Measurements from ENCODE around the gene ATP1A4.

Gene ATP1A4

DNA sequence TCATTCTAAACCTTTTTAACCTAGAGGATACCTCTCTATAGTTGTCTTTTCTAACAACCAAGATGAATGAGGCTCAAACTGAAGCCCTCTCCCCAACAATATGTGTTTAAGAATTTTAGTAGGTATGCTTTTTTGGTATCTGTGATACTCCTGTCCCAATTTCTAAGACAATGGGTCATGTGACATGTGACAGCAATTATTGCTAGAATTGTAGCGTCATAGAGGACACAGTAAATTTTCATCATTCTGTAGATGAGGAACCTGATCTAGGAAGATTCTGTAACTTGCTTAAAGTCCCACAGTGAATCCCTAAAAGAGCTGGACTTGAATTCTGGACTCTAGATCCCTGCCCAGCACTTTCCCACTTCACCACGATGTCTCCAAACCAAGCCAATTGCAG, 27.3 kb downstream of the ATP1A4 start:
- DNase-seq, result no peak

DNA sequence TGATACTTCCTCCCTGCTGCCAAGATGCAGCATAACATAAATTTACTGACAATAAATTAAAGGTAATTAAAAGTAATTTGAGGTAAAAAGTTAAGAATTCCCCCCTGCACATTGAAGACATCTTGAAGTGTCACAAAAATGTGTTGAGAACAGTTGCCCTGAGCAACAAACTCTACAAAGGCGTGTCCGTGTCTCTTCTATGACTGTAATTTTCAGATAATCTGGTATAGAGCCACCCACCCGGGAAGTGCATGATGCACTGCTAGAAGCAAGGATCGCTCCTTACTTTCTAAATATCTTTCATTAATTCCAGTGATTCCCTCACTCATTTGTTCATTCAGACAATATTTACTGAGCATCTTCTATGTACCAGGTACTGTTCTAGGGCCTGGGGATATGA, 27.9 kb downstream of the ATP1A4 start:
- DNase-seq, result no peak

DNA sequence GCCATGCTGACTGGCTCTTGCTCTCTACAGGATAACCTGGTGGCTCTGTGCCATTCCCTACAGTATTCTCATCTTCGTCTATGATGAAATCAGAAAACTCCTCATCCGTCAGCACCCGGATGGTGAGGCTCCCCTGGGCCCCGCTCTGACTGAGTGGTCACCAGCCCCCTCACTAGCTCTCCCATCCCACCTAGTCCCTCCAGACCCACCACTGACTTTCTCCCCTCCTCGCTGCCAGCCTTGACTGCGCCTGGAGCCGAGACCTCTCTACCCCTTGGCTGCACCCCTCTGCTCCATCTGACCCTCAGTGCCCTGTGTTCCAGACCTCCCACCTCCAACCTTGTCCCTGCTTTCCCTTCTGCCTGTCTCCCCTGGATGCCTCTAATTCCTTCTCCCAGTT, 34.8 kb downstream of the ATP1A4 start:
- DNase-seq, result no peak

DNA sequence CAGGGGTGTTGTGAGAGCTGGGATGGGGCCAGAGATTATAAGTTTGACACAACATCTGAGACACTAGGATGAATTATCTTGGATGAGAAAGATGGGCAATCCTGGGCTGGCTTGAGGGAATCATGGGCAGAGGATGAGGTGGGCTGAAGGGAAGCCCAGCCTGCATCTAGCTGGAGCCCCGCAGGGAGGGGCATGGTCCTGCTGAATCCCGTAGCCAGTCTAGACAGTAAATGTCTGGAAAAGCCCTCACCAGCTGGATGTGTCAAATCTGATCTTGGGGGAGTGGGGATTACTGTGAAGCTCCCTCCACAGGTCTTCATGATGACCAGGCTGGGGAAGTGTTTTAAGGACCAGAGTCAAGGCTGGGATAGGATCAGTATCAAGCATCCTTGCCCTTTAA, 35.3 kb downstream of the ATP1A4 start:
- no peak for DNase-seq

DNA sequence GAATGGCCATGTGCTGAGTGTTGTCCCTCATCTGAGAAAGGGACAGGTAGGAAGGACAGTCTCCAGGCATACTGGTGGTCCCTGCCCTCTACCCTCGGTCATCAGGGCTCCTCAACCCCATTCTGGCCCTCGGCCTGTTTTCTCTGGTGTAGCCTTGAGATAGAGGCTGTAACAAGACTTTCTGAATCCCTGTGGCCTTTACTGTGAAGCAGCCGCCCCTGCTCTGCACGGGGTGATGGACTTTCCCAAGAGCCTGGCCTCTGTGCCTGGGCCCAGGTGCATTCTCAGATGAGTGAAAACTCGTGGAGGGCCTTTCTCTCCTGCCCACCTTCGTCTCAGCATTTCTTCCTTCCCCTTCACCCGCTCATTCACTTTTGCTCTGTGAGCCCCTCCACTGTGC, 36.0 kb downstream of the ATP1A4 start:
- no peak for DNase-seq

DNA sequence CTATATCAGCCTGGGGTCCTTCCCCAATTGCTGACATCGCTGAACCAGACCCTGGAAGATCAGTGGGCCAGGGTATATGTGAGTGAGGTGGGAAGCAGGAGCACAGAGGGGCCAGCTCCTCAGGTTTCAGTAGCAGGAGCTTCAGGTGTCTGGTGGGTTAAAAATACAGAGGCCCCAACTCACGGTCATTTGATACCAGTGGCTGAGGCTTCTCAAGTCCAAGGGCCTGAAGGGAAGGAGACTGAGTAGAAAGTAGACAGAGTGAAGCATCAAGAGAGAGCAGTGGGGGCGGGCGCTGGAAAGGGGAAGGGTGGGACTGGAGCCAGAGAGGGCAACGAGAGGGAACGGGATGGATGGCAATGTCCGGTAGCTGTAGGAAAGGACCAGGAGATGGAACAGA, 36.9 kb downstream of the ATP1A4 start:
- no peak for DNase-seq

DNA sequence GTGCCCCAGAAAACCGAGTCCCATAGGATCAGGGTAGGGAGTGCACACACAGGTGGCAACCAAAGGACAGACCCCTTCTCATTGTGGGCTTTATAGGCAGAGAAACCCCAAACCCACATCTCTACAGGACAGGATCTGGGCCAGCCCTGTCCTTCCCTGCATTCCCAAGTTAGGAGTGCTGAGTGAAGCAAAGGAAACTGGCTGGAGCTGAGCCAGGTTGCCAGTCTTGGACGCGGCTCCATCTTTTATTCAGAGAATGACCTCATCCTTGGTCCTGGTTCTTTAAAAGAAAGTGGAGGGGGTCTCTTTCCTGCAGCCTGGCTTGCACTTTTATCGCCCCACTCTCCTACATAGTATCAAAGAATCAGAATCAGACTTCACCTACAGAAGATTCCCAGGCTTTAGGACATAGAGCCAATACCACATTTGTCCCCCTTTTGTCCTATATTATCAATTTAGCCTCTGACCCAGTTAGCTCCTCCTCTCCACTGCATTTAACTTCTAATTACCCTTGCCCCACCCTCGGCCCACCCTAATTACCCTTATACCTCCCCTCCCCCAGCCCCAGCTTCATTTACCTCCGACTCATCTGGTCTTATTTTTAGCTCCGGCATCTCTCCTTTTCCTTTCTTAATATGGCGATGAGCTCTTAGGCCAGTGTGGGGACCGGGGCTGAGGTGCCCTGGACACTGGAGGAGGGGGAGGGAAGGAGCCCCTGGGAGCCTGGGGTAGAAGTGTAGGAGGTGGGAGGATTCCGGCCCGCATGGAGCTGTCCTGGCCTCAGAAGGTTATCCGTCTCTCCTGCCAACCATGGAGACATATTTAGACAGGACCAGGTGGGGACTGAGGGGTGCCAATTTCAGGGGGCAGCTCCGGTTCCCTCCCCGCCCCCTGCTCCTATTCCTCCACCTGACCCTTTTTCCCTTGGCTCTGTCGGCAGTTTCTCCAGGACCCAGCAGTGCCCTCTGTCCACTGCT, 38.5 kb downstream of the ATP1A4 start, which contains the start of gene CASQ1:
Gene CASQ1, plus strand, starts transcription at position 927 of the 977 bp plus-strand sequence. CDS start 177 bp downstream, outside the sequence.
- peak; percentile 69 for DNase-seq

DNA sequence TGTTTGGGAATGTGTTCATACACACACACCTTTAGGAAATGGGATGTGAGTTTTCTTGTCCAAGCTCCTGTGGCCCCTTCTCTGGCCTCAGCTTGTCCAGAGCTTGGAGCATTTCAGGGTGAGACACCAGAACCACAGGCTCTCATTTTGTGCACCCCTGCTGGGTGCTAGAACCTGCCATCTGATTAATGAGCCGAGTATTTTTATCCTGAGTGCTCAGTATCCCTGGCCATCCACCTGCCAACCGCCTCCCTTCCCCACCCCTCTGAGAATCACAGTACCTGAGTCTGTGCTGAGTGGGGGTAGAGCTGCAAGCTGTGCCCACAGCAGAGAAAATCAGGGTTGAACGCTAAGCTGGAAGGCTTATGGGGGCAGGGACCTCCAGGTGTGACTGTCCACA, 40.4 kb downstream of the ATP1A4 start:
- DNase-seq, result no peak

DNA sequence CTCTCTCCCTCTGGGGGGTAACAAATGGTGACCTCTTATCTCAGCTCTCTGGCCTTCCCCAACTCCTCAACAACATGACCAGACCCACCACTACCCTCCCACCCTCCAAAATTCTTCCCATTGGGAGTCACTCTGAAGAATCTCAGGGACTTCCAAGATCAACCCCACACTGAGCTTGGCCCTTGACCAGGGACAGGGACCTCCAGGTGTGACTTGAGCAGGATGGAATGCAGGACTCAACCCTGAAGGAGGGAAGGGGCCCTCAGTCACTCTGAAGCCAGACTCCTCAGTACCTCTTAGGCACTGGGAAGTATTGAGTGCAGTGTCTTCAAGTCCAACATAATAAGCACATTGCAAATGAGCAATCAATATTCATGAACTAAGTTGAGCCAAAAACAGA, 40.8 kb downstream of the ATP1A4 start:
- no peak for DNase-seq

DNA sequence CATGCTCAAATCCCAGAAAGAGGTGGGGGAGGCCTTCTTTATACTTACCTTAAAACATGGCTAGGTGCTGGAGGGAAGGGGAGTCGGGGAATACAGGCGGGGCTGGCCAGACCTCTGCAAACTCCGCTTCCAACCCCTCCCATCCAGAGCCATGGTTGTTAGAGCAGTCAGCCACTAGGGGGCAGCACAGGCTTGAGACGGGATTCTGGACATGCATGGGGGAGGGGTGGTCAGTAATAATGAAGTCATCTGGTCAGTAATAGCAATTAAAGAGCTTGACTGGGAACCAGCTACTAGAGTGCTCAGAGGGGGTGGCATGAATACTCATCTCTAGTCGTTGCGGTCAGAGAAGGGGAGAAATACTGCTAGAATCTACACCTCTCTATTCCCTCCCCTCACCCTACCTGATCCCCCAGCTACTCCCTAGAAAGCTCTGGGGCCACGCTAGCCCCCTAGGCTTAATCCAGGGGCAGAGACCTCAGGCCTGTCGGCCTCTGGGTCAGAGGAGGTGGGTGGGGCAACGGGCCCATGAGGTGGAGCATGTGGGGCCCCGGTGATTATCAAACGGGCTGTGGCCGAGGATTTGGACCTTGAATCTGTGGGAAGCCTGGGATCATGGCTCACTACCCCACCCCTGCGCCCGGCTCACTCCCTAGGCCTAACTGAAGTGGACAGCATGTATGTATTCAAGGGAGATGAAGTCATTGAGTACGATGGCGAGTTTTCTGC, 41.9 kb downstream of the ATP1A4 start:
- DNase-seq, result peak; percentile 51

DNA sequence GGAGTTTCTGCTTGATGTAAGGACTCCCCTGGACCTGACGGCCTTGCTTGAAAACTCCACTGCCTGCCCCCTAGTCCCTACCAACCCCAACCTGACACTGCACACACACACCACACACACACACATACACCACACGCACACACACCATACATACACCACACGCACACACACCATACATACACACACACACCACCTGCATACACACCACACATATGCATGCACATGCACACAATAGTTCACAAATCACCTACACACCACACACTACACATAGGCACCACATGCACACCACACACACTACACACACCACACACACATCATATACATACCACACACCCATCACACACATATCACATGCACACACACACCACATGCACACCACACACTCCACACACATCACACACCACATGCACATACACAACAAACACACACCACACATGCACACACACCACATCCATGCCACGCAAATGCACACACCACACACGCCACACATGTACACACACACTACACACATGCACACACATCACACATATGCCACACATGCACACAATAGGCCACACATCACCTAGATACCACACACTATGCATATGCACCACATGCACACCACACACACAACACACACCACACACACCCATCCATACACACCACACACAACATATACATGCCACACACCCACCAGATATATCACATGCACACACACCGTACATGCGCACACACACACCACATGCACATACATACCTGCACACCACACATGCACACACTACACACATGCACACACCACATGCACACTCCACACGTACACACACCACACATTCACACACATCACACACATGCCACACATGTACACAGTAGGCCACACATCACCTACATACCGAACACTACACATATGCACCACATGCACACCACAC, 42.7 kb downstream of the ATP1A4 start:
- DNase-seq, result no peak

DNA sequence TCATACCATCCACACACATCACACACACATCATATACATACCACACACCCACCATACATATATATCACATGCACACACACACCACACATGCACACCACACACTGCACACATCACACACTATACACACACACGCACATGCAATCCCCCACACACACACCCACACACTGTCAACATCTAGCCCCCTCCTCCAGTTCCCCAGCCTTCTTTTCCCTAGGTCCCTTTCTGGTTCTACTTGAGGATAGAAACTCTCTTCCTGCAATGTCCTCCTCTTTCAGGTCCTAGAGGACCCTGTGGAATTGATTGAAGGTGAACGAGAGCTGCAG, 43.3 kb downstream of the ATP1A4 start:
- no peak for DNase-seq

DNA sequence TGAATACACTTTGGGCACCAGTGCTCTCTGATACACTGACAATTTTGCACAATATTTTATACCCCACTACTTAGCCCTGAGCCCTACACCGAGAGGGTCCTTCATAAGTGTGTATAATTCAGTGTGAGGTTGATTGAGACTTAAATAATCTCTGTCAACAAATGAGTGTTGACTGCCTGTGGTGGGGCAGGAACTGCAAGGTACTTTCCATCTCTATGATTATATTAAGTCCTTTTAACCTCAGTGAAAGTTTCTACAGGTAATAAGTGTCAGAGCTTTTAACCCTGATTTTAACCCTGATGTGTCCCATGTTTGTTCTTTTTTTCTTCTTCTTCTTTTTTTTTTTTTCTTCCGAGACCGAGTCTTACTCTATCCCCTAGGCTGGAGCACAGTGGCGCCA, 44.7 kb downstream of the ATP1A4 start:
- DNase-seq, result no peak

DNA sequence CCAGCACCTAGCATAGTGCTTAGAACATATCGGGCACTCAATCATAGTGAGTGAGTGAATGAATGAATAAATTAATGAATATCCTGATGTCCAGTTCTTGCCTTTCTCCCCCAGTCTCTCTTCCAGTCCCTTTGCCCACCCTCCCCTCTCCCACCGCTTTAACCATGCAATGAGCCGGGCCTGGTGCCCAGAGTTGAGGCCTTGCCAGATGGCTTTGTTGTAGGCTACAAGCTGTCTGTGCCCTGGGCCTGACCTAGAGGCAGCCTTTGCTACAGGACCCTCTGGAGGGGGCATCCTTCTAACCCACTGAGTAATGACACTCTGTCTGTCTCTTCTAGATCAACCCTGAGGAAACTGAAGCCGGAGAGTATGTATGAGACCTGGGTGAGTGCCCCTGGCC, 45.8 kb downstream of the ATP1A4 start:
- DNase-seq, result no peak

DNA sequence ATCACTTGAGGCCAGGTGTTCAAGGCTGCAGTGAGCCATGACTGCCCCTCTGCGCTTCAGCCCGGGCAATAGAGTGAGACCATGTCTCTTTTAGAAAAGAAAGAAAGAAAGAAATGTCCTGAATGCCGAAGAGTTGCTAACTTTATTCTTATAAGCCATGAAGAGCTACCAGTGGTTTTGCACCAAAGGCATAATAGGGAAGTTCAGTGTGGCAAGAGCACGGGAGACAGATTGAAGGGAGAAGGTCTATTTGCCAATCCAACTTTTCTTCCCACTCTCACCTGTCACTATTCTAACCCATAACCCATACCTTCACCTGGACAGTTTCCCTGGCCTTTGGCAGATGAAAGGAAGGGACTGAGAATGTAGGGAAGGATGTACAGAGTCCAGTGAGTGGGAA, 49.4 kb downstream of the ATP1A4 start:
- no peak for DNase-seq

DNA sequence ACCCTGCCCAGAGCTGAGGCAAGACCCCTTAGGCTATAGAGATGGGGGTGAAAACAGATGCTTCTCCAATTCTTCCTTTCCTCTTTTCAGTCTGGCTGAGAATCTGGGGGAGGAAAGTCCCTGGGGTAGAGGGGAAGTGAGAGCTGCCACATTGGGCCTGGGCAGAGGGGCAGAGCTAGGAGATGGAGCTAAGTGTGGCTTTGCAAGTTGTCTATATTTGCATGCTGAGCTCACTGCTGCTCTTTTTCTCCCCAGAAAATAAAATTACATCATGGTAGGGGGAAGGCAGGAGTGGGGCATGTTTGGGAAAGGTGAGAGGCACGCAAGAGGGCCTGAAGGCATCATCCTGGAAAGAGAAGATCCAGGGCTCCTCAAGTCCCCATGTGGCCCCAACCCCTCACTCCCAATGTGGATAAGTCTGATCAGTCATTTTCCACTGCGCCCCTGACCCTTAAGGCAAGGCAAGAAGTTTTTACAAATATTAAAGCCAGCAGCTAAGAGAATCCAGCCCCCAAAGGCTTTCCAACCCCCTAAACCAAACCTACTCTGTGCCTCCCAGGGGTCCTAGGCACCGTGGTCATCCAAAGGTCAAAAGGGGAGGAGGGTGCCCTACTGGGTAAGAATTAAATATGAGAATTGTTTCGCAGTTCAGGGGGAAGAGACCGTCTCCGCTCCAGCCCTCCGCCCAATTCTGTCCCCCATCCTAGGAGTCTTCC, 53.3 kb downstream of the ATP1A4 start:
- DNase-seq, result no peak

DNA sequence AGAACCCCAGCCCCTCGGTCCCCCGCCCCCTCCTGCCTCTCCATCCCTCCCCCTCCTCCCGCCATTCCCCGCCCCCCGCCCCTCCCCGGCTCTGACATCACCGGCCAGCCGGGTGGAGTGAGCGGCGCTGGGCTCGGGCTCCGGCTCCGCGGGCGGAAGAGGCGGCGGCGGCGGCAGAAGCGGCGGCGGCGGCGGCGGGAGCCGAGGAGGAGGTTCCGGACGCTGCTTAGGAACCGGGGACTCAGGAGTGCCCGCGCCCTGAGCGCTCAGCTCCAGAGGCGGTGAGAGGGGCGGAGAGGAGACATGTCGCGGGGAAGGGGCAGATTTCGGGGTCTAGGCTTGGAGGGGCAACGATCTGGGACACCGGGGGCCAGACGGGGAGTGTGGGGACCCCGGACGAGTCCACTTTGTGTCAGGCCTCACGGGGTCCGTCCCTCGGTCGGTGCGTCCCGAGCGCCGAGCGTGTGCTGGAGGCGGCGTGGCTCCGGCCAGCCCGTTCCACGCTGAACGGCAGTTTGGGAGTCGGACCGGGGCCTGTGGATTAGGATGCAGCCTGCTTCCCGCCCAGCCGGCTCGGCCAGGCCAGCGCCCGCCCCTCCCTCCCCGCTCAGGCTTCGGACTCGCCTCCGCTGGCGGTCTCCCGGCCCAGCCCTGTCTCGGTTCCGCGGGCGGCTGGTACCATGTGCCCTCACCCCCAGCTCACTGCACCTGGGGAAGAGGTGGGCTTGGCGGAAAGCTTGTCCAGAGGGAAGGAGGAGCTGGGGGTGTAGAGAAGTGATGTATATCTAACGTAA, 54.0 kb downstream of the ATP1A4 start, which contains the start of gene PEA15:
Gene PEA15, plus strand, starts transcription at position 143 of the 794 bp plus-strand sequence. CDS start 6,161 bp downstream, outside the sequence.
- peak; percentile 50 for DNase-seq

DNA sequence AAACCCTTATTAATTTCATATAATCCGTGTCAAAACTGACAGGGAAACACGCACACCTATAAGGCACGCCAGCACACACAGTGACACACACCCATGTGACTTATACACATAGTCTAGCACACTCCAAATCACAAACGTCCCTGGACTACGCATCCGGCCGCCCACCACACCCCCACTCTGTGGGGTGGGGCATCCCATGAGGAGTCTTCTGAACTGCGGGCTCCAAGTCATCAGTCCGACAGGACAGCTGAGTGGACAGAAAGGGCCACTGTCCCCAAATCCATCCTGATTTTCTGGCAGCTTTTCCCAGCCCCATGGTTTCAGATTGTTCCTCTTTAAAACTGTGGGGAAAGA, 54.6 kb downstream of the ATP1A4 start:
- peak; percentile 45 for DNase-seq

DNA sequence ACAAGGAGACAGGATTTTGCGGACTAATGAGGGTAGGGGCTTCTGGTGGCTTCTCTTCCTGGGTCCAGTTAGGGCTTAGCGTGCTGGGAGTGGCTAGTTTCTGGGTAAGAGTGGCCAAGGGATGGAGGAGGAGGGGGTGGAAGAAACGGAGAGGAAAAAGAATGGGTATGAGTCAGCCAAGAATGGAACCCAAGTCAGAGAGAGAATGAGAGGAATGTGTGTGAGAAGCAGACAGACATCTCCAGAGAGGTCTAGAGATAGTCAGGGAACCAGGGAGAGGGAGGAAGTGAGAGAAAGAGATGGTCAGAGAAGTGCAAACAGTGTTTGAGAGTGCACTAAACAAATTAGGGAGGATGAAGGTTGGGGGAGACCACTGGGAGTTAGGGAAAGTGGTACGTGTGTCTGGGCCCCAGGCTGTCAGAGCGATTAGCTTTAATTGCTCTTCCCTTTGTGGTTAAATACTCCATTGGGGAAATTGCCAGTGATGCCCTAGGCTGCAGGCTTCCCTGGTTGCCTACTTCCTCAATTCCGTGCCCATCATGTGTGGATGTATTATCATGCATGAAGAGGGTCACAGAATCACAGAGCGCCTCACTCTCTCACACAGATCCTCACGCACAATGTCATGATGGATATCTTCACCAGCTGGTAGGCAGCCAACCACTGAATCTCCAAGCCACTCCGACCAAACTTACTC, 55.2 kb downstream of the ATP1A4 start:
- peak; percentile 93 for DNase-seq

DNA sequence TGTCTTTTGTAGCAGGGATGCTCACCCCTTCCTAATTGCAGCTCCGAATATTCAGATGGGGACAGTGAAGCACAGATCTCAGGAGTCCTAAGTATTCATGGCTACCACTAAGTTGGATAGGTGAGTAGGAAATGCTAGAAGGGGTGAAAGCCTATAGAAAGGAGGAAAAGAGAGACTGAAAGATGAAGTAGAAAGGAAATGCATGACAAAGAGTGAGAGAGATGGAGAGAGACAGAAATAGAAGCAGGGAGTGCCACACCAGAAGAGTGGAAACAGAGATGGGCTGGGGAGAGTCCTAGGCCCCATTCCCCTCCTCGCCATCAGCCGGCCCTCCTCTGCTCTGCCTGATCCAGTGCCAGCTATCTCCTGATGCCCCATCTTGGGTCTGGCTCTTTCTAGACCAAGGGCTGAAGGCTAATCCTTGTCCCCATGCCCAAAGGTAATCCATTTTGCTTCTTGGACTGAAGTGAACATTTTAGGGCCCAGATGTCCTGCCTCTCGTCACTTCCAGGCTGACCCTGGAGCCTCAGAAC, 55.8 kb downstream of the ATP1A4 start:
- DNase-seq, result no peak

All from NCI-H226 (cell line).